HepG2 (cell line): Measurements from ENCODE around the gene TULP3. TPM values are rescaled to one million over a fixed set of nuclear protein-coding genes. Genes with fewer than 3 reads are reported as not detected.

ENCODE experiments used
- ATAC-seq: fragments of 200-7000 bp; cut with Tn5 transposase; 3 replicates; pipeline ENCODE4 v1.9.1; 2020; ENCODE audit warnings: mild to moderate bottlenecking, moderate library complexity
- BruUV-seq: library from RNA; stranded (reverse); fragments of 400-500 nt; replicated peaks from 2 replicates; lab custom pipeline; 2021; lab: Mats Ljungman, UMichigan
- CTCF ChIA-PET: fragments of 300-600 bp; formaldehyde crosslinking; extraction: SDS; loops from one replicate; lab custom pipeline; 2021; ENCODE audit warnings: low total read pairs, inconsistent platforms, low intra/inter-chr PET ratio; lab: Yijun Ruan, JAX
- POLR2A ChIA-PET: fragments of 350-600 bp; sonication (Branson Sonifier 250); formaldehyde crosslinking; loops from one replicate; lab custom pipeline; 2020; ENCODE audit warnings: antibody characterized with exemption, inconsistent platforms; lab: Yijun Ruan, JAX
- DNase-seq: peaks from one replicate; pipeline ENCODE4 v3.0.0-alpha.2; 2015; ENCODE audit warnings: low spot score
- FAIRE-seq: peaks from 3 replicates; lab custom pipeline; 2011; peaks lifted over from hg19 to GRCh38; lab: Jason Lieb, UNC
- H2AFZ ChIP-seq: one replicate; pipeline ENCODE4 v1.6.1; 2011; ENCODE audit warnings: low read length, inconsistent platforms
- H3K27ac ChIP-seq: fragments of 300-600 bp; 3 replicates; pipeline ENCODE4 v1.8.0; 2011; ENCODE audit warnings: mixed run types, mild to moderate bottlenecking, mixed read lengths, low read length, inconsistent platforms; ENCODE audit not compliant: insufficient read depth; ENCODE audit errors: extremely low read length
- H3K27me3 ChIP-seq, 2 experiments: fragments of 200-600 bp in 1 of 2; 2 replicates in 1 of 2; 3 replicates in 1 of 2; pipeline versions ENCODE4 v1.6.0 to v1.8.0; 2011; ENCODE audit warnings: low read length in 2 of 2, mild to moderate bottlenecking in 2 of 2, moderate library complexity in 2 of 2, inconsistent platforms in 1 of 2; ENCODE audit not compliant: insufficient read depth in 2 of 2, control insufficient read depth in 1 of 2
- H3K36me3 ChIP-seq, 2 experiments: fragments of 200-600 bp in 1 of 2; replicated peaks in 1 of 2; 2 replicates in 1 of 2; 3 replicates in 1 of 2; pipeline versions ENCODE4 v1.5.1 to v1.8.0; 2011; ENCODE audit warnings: low read length in 2 of 2, inconsistent platforms in 1 of 2; ENCODE audit not compliant: insufficient read depth in 2 of 2, control insufficient read depth in 1 of 2
- H3K4me1 ChIP-seq: 2 replicates; pipeline ENCODE4 v1.5.1; 2012; ENCODE audit warnings: low read length, inconsistent platforms; ENCODE audit not compliant: insufficient read depth
- H3K4me2 ChIP-seq: 2 replicates; pipeline ENCODE4 v1.6.0; 2011; ENCODE audit warnings: low read depth, low read length, inconsistent platforms
- H3K4me3 ChIP-seq, 3 experiments: fragments of 200-600 bp in 1 of 3; sonication (generic), shearing (Covaris generic) in 1 of 3; replicated peaks in 1 of 3; 2 replicates each; pipeline ENCODE4 v1.5.1; 2011 to 2016; ENCODE audit warnings: low read length in 3 of 3, inconsistent platforms in 2 of 3, low read depth in 2 of 3, mild to moderate bottlenecking in 2 of 3, control low read depth in 1 of 3, mixed read lengths in 1 of 3; ENCODE audit not compliant: insufficient read depth in 1 of 3
- H3K79me2 ChIP-seq: one replicate; pipeline ENCODE4 v1.6.1; 2011; ENCODE audit warnings: low read length, inconsistent platforms; ENCODE audit not compliant: insufficient read depth
- H3K9ac ChIP-seq: 2 replicates; pipeline ENCODE4 v1.6.0; 2011; ENCODE audit warnings: mild to moderate bottlenecking, low read depth, low read length, inconsistent platforms; ENCODE audit not compliant: insufficient read depth
- H3K9me3 ChIP-seq: 2 replicates; pipeline ENCODE4 v1.5.1; 2012; ENCODE audit warnings: mild to moderate bottlenecking, low read length
- H4K20me1 ChIP-seq: 2 replicates; pipeline ENCODE4 v1.6.0; 2011; ENCODE audit warnings: inconsistent platforms, mild to moderate bottlenecking, low read length, moderate library complexity; ENCODE audit not compliant: insufficient read depth
- PRPF4 ChIP-seq: fragments of 200-400 bp; formaldehyde crosslinking; IDR thresholded peaks from 2 replicates; pipeline ENCODE4 v1.6.1; 2016; ENCODE audit warnings: low read length, low read depth; ENCODE audit not compliant: poor library complexity, severe bottlenecking
- SNAPC4 ChIP-seq: sonication (generic); formaldehyde crosslinking; IDR thresholded peaks from 2 replicates; pipeline ENCODE4 v1.4.0; 2020; ENCODE audit warnings: mild to moderate bottlenecking, missing genetic modification reagents
- WGBS: methylation state at CpG from one replicate; pipeline ENCODE4 v1.1.6; 2017; ENCODE audit warnings: low lambda C conversion rate; 5-methylcytosine and 5-hydroxymethylcytosine counted together
- in situ Hi-C: cut with HindIII; loops from 2 replicates; pipeline ENCODE4 v1.10.0; 2017; ENCODE audit warnings: low pct_unique_long_range_greater_than_20kb; ENCODE audit not compliant: extremely low pct_ligation_motif_present
- intact Hi-C: fragments of 100-400 bp; cut with micrococcal nuclease; formaldehyde crosslinking; loops from one replicate; pipeline ENCODE4 v1.10.0; 2022; ENCODE audit not compliant: unreplicated experiment
- polyA plus RNA-seq, 8 experiments: library from polyadenylated mRNA; depleted of rRNA in 3 of 8; stranded (reverse) in 7 of 8; unstranded in 1 of 8; fragments of >200 nt; fragmentation: Illumina TruSeq in 4 of 8; extraction: Trizol in 4 of 8; gene quantifications; 2 replicates each; pipeline versions ENCODE4 v1.2.1 to v1.2.3, GENCODE V29; 2011 to 2016; ENCODE audit warnings: low read depth in 4 of 8, missing spikeins in 1 of 8, mixed read lengths in 1 of 8; ENCODE audit not compliant: insufficient read depth in 1 of 8
- total RNA-seq, 5 experiments: library from RNA; depleted of rRNA; stranded (reverse); fragments of >200 nt; fragmentation: Illumina TruSeq; extraction: Trizol; gene quantifications; 2 replicates each; pipeline ENCODE4 v1.2.3, GENCODE V29; 2016; ENCODE audit warnings: low read depth in 1 of 5
- TF ChIP-seq, protein P1 (sequence below): sonication (generic); formaldehyde crosslinking; IDR thresholded peaks from 2 replicates; pipeline ENCODE4 v1.5.1; 2020; ENCODE audit warnings: mild to moderate bottlenecking, missing genetic modification reagents, borderline replicate concordance
- TF ChIP-seq, protein P2 (sequence below): sonication (generic); formaldehyde crosslinking; IDR thresholded peaks from 2 replicates; pipeline ENCODE4 v1.4.0; 2020; ENCODE audit warnings: missing genetic modification reagents

The TULP3 gene
- total and polyA plus RNA-seq, 2 of the 13 experiments (the other 11 are each of a cell fraction or from before 2014, with no cell fraction given), result 11.2 to 13.2 TPM

DNA sequence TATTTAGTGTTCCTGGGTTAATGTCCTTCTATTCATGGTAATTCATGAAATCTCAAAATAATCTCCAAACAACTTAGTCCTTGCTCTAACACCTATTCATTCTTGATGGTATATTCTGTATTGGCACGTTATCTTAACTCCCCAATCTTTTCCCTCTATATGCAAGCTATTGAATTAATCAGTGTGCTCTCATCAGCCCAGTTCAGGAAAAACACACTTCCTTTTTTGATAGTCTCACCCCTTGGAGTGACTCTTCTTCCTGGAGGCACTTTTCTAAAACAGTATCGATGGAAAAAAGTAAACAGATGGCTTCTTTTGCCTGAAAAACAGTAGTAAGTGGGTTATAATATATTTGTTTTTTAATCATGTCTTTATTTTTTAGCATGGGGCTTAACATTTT lies 28.6 kb downstream of the TULP3 start (continued):
- TF ChIP-seq PRPF4, result no peak
- TF ChIP-seq, protein P1, sequence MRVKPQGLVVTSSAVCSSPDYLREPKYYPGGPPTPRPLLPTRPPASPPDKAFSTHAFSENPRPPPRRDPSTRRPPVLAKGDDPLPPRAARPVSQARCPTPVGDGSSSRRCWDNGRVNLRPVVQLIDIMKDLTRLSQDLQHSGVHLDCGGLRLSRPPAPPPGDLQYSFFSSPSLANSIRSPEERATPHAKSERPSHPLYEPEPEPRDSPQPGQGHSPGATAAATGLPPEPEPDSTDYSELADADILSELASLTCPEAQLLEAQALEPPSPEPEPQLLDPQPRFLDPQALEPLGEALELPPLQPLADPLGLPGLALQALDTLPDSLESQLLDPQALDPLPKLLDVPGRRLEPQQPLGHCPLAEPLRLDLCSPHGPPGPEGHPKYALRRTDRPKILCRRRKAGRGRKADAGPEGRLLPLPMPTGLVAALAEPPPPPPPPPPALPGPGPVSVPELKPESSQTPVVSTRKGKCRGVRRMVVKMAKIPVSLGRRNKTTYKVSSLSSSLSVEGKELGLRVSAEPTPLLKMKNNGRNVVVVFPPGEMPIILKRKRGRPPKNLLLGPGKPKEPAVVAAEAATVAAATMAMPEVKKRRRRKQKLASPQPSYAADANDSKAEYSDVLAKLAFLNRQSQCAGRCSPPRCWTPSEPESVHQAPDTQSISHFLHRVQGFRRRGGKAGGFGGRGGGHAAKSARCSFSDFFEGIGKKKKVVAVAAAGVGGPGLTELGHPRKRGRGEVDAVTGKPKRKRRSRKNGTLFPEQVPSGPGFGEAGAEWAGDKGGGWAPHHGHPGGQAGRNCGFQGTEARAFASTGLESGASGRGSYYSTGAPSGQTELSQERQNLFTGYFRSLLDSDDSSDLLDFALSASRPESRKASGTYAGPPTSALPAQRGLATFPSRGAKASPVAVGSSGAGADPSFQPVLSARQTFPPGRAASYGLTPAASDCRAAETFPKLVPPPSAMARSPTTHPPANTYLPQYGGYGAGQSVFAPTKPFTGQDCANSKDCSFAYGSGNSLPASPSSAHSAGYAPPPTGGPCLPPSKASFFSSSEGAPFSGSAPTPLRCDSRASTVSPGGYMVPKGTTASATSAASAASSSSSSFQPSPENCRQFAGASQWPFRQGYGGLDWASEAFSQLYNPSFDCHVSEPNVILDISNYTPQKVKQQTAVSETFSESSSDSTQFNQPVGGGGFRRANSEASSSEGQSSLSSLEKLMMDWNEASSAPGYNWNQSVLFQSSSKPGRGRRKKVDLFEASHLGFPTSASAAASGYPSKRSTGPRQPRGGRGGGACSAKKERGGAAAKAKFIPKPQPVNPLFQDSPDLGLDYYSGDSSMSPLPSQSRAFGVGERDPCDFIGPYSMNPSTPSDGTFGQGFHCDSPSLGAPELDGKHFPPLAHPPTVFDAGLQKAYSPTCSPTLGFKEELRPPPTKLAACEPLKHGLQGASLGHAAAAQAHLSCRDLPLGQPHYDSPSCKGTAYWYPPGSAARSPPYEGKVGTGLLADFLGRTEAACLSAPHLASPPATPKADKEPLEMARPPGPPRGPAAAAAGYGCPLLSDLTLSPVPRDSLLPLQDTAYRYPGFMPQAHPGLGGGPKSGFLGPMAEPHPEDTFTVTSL (CRISPR knock-in tag), result no peak

DNA sequence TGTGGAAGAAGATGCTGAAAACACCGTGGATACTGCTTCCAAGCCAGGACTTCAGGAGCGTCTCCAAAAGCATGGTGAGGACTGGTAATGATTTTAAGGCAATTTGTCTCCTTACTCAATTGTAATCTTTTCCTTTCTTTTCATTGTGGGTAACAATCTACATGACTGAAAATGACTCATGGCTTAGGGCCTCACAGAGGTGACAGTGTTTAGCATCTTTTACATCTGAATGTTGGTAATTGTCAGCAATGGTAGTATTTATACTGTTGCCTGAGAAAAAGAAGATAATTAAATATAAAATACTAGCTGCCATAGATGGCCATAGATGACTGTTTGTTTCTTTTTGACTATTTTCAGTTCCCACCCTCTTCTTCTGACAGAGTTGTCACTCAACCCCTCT lies 31.6 kb downstream of the TULP3 start:
- H3K9ac ChIP-seq, result no peak overlapping the region
- H3K36me3 ChIP-seq, result peaks cover 8 to 50% of the 10 kb centered on the region in 2 experiments
- ChIA-PET CTCF (no interaction called here), POLR2A (no interaction called here)
- TF ChIP-seq SNAPC4, result no peak
- TF ChIP-seq, protein P2, sequence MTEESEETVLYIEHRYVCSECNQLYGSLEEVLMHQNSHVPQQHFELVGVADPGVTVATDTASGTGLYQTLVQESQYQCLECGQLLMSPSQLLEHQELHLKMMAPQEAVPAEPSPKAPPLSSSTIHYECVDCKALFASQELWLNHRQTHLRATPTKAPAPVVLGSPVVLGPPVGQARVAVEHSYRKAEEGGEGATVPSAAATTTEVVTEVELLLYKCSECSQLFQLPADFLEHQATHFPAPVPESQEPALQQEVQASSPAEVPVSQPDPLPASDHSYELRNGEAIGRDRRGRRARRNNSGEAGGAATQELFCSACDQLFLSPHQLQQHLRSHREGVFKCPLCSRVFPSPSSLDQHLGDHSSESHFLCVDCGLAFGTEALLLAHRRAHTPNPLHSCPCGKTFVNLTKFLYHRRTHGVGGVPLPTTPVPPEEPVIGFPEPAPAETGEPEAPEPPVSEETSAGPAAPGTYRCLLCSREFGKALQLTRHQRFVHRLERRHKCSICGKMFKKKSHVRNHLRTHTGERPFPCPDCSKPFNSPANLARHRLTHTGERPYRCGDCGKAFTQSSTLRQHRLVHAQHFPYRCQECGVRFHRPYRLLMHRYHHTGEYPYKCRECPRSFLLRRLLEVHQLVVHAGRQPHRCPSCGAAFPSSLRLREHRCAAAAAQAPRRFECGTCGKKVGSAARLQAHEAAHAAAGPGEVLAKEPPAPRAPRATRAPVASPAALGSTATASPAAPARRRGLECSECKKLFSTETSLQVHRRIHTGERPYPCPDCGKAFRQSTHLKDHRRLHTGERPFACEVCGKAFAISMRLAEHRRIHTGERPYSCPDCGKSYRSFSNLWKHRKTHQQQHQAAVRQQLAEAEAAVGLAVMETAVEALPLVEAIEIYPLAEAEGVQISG, result no peak
- H4K20me1 ChIP-seq, result no peaks in the 10 kb centered on the region
- no peak overlapping the region for H3K4me3 ChIP-seq
- no TSS peak for BruUV-seq
- no peaks in the 10 kb centered on the region for H3K9me3 ChIP-seq
- H3K79me2 ChIP-seq, result no peaks in the 10 kb centered on the region
- in situ Hi-C loops (no loop called here), intact Hi-C loops (no loop called here)
- no peak overlapping the region for H3K4me2 ChIP-seq
- WGBS, result 100% methylated on average over 2 of the region's 2 CpGs
- H3K27me3 ChIP-seq, result no peaks in the 10 kb centered on the region
- DNase-seq (no peak), FAIRE-seq (no peak), ATAC-seq (no peak)
- no peak overlapping the region for H3K27ac ChIP-seq
- H3K4me1 ChIP-seq, result no peaks in the 10 kb centered on the region
- H2AFZ ChIP-seq, result no peak overlapping the region
